Activated naive CD4-positive, alpha-beta T cell treated with anti-CD3 and anti-CD28 coated beads, Interleukin-2, amount 10 ng/mL, durations not matched to agents 7 days and 5 days (primary cell): ENCODE results near the gene DYRK1A.

Experiments
- CTCF ChIA-PET: fragments of 350-600 bp; sonication (Branson Sonifier 250); formaldehyde crosslinking; loops from one replicate; lab custom pipeline; 2021; ENCODE audit warnings: antibody characterized with exemption; lab: Charles Lee
- DNase-seq: peaks from one replicate; pipeline ENCODE4 v3.0.0-alpha.2; 2020
- H3K27ac Mint-ChIP-seq: one replicate; pipeline ENCODE4 v1.8.0; 2021; ENCODE audit warnings: mild to moderate bottlenecking, moderate library complexity, mixed read lengths
- H3K27me3 Mint-ChIP-seq: one replicate; pipeline ENCODE4 v1.8.0; 2021; ENCODE audit warnings: mild to moderate bottlenecking, mixed read lengths
- H3K36me3 Mint-ChIP-seq: one replicate; pipeline ENCODE4 v1.8.0; 2021; ENCODE audit warnings: mixed read lengths
- H3K4me1 Mint-ChIP-seq: one replicate; pipeline ENCODE4 v1.8.0; 2021; ENCODE audit warnings: mixed read lengths
- H3K4me3 Mint-ChIP-seq: one replicate; pipeline ENCODE4 v1.8.0; 2021; ENCODE audit warnings: mild to moderate bottlenecking, moderate library complexity, mixed read lengths
- H3K9me3 Mint-ChIP-seq: one replicate; pipeline ENCODE4 v1.8.0; 2021; ENCODE audit warnings: mixed read lengths

Gene DYRK1A

GRCh38 chr21:37346841-37347430 is 19.6 kb upstream of the DYRK1A start:
- Mint-ChIP-seq H3K4me3 (no peak overlapping the region), H3K27ac (no peak overlapping the region), H3K4me1 (no peaks in the 10 kb centered on the region), H3K9me3 (peaks cover 32% of the 10 kb centered on the region), H3K36me3 (peaks cover 7% of the 10 kb centered on the region), H3K27me3 (peaks cover 8% of the 10 kb centered on the region)
- DNase-seq, result no peak
- CTCF ChIA-PET, result no interaction called here

DNA sequence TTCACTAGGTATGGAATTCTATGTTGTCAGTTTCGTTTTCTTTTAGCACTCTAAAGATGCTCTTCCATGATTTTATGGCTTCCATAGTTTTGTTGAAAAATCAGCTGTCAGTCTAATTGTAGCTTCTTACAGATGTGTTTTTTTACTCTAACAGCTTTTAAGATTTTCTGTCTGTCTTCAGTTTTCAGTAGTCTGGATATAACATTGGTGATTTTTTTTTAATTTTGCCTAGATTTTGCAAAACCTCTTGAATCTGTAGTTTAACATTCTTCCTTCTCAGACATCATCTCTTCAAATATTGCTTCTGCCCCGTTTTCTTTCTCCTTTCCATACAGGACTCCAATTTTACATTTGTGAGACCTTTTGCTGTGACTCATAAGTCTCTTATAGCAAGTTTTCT is 17.9 kb upstream of the DYRK1A start:
- H3K27ac Mint-ChIP-seq, result no peak overlapping the region
- peaks cover 27% of the 10 kb centered on the region for H3K9me3 Mint-ChIP-seq
- no peak for DNase-seq
- H3K4me3 Mint-ChIP-seq, result no peak overlapping the region
- CTCF ChIA-PET, result no interaction called here
- H3K36me3 Mint-ChIP-seq, result peaks cover 7% of the 10 kb centered on the region
- H3K4me1 Mint-ChIP-seq, result no peaks in the 10 kb centered on the region
- peaks cover 11% of the 10 kb centered on the region for H3K27me3 Mint-ChIP-seq

DNA sequence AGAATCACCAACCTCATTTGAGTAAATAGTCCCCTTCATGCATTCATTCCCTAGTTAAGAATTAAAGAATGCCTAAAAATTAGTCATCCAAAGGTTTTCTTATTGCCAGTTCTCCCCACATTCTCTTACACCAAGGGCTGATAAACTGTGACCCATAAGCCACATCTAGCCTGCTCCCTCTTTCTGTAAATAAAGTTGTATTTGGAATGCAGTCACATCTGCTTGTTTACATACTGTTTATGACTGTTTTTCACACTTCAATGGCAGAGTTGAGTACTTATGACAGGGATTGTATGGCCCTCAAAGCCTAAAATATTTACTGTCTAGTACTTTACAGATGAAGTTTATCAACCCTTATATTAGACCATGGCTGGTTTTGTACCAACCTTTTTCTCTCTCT is 16.1 kb upstream of the DYRK1A start:
- Mint-ChIP-seq H3K4me3 (no peak overlapping the region), H3K4me1 (no peaks in the 10 kb centered on the region), H3K9me3 (peaks cover 27% of the 10 kb centered on the region), H3K36me3 (peaks cover 7% of the 10 kb centered on the region), H3K27me3 (peaks cover 18% of the 10 kb centered on the region), H3K27ac (no peak overlapping the region)
- CTCF ChIA-PET, result interaction anchor here (0.6 kb wide), 1 partner anchor 176 kb away, joined by 3 read pairs; no protein-coding TSS in a partner anchor
- DNase-seq, result no peak

DNA sequence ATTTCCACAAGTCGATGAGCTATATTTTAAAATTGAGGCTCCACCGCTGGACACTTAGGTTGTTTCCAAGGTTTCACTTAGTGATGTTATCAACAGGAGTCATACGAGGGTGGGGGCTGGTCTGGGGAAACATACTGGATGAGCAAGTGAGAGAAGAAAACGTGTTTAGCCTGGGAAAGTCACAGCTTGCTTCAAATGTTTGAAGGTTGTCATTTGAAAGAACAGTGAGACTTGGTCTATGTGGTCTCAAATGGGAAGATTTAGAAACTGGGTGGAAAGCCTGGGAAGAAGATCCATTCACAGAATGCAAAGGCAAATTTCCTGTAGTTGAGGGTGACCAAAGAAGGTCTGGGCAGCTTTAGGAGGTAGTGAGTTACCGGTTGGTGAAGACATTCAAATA is 9.9 kb upstream of the DYRK1A start:
- DNase-seq, result no peak
- CTCF ChIA-PET, result interaction anchor here (0.6 kb wide), 1 partner anchor 122 kb away, joined by 4 read pairs; no protein-coding TSS in a partner anchor
- H3K27ac Mint-ChIP-seq, result no peak overlapping the region
- H3K9me3 Mint-ChIP-seq, result peaks cover under 1% of the 10 kb centered on the region
- peaks cover 27% of the 10 kb centered on the region for H3K27me3 Mint-ChIP-seq
- H3K4me3 Mint-ChIP-seq, result no peak overlapping the region
- H3K4me1 Mint-ChIP-seq, result peaks cover 10% of the 10 kb centered on the region
- peaks cover under 1% of the 10 kb centered on the region for H3K36me3 Mint-ChIP-seq

GRCh38 chr21:37357691-37358090 is 8.9 kb upstream of the DYRK1A start:
- Mint-ChIP-seq H3K4me3 (no peak overlapping the region), H3K27ac (no peak overlapping the region), H3K36me3 (no peaks in the 10 kb centered on the region), H3K9me3 (no peaks in the 10 kb centered on the region), H3K27me3 (peaks cover 27% of the 10 kb centered on the region), H3K4me1 (peaks cover 10% of the 10 kb centered on the region)
- CTCF ChIA-PET, result no interaction called here
- DNase-seq, result no peak

DNA sequence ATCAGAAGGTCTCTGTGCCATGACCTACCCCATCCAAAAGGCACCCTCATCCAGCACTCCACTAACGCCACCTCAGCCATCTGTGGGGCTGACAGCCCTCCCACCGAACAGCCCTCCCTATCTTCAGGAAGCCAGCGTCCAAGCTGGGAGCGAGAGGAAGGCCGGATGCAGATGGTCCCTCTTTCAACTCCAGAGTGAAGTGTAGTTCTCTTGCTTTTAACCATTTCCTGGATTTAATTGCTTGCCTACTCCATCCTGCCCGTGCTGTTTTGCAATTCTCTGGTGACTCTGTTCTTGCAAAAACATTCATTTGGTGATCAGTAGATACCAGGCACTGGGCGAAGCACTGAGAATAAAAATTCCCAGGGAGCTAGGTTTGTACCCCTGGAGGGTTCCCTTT is 8.2 kb upstream of the DYRK1A start:
- CTCF ChIA-PET, result interaction anchor here (1.2 kb wide), 1 partner anchor 11 kb away, joined by 3 read pairs; no protein-coding TSS in a partner anchor
- Mint-ChIP-seq H3K27me3 (peaks cover 24% of the 10 kb centered on the region), H3K4me1 (peaks cover 10% of the 10 kb centered on the region), H3K4me3 (no peak overlapping the region), H3K36me3 (no peaks in the 10 kb centered on the region), H3K9me3 (no peaks in the 10 kb centered on the region), H3K27ac (no peak overlapping the region)
- DNase-seq, result no peak

DNA sequence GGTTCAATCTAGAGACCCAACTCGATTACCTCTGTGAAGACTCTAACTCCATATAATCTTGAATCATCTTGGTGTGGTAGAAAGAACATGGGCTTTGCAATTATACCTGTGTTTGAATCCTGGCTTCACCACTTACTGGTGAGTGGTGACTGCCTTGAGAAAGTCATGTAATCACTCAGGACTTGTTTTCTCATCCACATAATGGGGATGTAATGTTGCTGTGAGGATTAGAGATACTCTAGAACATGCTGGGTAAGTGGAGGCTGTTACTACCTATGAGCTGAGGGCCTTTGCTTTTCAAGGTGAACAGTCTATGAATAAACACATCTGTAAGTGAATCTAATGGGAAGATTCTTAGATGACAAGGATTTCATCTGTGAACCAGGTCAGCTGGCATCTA is 2.6 kb upstream of the DYRK1A start:
- no peak for DNase-seq
- H3K4me1 Mint-ChIP-seq, result peaks cover 19% of the 10 kb centered on the region
- H3K4me3 Mint-ChIP-seq, result no peak overlapping the region
- H3K9me3 Mint-ChIP-seq, result no peaks in the 10 kb centered on the region
- H3K27me3 Mint-ChIP-seq, result peaks cover 7% of the 10 kb centered on the region
- H3K27ac Mint-ChIP-seq, result no peak overlapping the region
- CTCF ChIA-PET, result no interaction called here
- H3K36me3 Mint-ChIP-seq, result peaks cover 12% of the 10 kb centered on the region

DNA sequence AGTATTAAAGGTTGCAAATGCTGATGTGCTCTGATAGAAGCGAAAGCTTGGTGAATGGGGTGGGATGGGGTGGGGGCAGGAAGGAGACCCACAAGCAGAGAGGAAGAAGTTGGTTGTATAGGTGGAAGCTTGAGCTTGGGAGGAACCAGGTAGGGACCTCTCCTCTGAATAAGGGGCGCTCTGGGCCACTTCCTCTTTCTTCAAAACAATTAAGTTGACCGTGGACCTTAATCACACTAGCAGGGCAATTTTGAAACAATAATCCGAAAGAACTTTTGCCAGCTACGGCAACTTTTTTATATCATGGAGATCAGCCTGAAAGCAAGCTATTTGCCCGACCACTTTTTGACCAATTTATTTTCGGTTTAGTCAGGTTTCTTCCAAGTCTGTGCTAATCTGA is 1.9 kb upstream of the DYRK1A start:
- Mint-ChIP-seq H3K36me3 (peaks cover 16% of the 10 kb centered on the region), H3K9me3 (no peaks in the 10 kb centered on the region), H3K4me3 (peak overlapping the region; percentile 88), H3K27ac (peak overlapping the region; percentile 96), H3K27me3 (peaks cover 7% of the 10 kb centered on the region), H3K4me1 (peaks cover 26% of the 10 kb centered on the region)
- no peak for DNase-seq
- CTCF ChIA-PET, result no interaction called here

DNA sequence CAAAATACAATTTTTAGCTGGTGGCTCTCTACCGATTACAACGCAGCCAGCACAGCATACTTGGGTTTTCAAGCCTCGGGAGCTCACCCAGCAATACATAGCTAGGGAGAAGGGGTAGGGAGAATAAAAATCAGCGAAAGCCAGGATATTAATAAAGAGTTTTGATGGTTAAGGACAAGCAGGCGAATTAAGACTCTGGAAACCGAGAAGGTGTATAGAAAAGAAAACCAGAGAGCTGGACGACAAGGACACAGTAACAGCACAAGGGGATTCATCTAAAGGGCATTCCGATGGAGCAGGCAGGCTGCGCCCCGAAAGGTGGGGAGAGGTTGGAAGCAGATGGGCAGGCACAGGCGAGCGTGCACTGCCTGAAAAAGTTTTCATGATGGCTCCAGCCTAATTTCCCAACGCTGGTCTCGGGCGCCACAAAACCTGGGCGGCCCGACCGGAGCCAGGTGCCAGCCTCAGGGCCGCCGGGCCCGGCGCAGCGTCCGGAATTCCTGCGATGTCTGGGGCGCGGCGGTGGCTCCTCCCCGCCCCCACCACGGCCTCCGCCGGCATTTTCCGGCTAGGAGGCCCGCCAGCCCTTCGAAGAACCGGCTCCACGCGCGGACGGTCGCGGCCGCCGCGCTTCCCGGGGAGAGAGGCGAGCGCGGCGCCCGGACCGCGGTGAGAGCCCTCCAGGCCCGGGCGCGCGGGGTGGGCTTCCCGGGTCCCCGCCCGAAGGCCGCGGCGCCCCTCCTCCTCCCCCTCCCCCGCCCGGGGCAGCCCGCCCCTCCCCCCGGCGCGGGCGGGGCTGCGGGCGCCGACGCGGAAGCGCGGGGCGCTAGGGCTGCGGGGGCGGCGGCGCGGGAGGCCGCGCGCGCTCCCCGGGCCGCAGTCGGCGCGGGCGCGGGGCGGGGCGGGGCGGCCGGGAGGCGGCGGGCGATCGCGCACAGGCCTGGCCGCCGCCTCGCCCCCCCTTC is 774 bp upstream of the DYRK1A start:
- H3K9me3 Mint-ChIP-seq, result no peaks in the 10 kb centered on the region
- peak overlapping the region; percentile 100 for H3K27ac Mint-ChIP-seq
- H3K27me3 Mint-ChIP-seq, result peaks cover 7% of the 10 kb centered on the region
- peak; percentile 71 for DNase-seq
- peaks cover 19% of the 10 kb centered on the region for H3K36me3 Mint-ChIP-seq
- peak overlapping the region; percentile 99 for H3K4me3 Mint-ChIP-seq
- CTCF ChIA-PET, result no interaction called here
- peaks cover 36% of the 10 kb centered on the region for H3K4me1 Mint-ChIP-seq

- H3K4me3 Mint-ChIP-seq, result no peak overlapping the region
- peaks cover 50% of the 10 kb centered on the region for H3K4me1 Mint-ChIP-seq
- peaks cover 21% of the 10 kb centered on the region for H3K36me3 Mint-ChIP-seq
- H3K27ac Mint-ChIP-seq, result no peak overlapping the region
- H3K27me3 Mint-ChIP-seq, result peaks cover 7% of the 10 kb centered on the region
- DNase-seq, result no peak
- H3K9me3 Mint-ChIP-seq, result no peaks in the 10 kb centered on the region
- CTCF ChIA-PET, result no interaction called here
Observed at GRCh38 chr21:37367336-37367702, 746 bp downstream of the DYRK1A start.

- Mint-ChIP-seq H3K9me3 (no peaks in the 10 kb centered on the region), H3K4me3 (peak overlapping the region; percentile 88), H3K27ac (peak overlapping the region; percentile 89), H3K4me1 (peaks cover 55% of the 10 kb centered on the region), H3K27me3 (peaks cover 7% of the 10 kb centered on the region), H3K36me3 (peaks cover 25% of the 10 kb centered on the region)
- DNase-seq, result peak; percentile 52
- CTCF ChIA-PET, result interaction anchor here (1.3 to 2.0 kb wide), 3 partner anchors 40 to 147 kb away, joined by 3 to 8 read pairs (median 5); partner anchors contain the start of gene VPS26C
Observed at GRCh38 chr21:37367703-37368540, 1.3 kb downstream of the DYRK1A start.

DNA sequence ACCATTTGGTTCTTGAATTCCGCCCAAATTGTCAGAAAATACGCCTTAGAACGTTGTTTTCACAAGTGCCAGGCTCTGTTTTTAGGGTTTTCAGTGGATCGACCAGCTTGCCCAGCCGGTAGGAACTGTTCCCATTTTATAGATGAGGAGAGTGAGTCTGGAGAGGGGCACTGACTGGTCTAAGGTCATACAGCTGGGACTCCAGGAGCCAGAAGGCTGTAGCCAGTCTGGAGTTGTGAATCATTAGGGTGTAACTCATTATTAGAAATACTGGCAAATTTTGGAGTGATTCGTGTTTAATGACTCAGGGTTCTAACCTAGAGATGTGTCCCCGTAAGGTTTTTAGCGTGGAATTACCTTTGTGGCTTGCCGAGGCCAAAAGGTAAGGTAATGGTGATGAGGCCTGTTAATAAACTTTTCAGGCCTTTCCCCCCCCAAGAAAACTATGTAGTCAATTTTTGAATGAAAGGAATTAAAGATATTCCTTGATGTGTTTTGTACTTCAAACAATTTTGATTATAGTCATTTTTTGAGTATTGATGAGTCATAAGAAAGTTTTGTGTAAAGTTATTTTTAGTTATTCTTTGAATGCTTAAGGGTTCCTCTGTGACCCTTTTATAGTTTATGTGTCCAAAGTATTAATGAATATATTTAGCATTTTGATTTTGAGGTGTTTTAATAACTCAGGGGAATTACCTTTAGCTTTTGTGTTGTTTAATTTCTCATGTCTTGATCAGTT is 2.1 kb downstream of the DYRK1A start:
- H3K27ac Mint-ChIP-seq, result peak overlapping the region; percentile 85
- H3K4me1 Mint-ChIP-seq, result peaks cover 63% of the 10 kb centered on the region
- CTCF ChIA-PET, result interaction anchor here (1.0 to 2.0 kb wide), 4 partner anchors 39 to 202 kb away, joined by 3 to 8 read pairs (median 6); partner anchors contain the start of gene VPS26C
- H3K4me3 Mint-ChIP-seq, result peak overlapping the region; percentile 88
- peaks cover 25% of the 10 kb centered on the region for H3K36me3 Mint-ChIP-seq
- no peak for DNase-seq
- H3K9me3 Mint-ChIP-seq, result no peaks in the 10 kb centered on the region
- H3K27me3 Mint-ChIP-seq, result peaks cover 7% of the 10 kb centered on the region

- Mint-ChIP-seq H3K4me3 (peak overlapping the region; percentile 88), H3K9me3 (no peaks in the 10 kb centered on the region), H3K36me3 (peaks cover 27% of the 10 kb centered on the region), H3K27me3 (peaks cover 7% of the 10 kb centered on the region), H3K27ac (peak overlapping the region; percentile 85), H3K4me1 (peaks cover 62% of the 10 kb centered on the region)
- DNase-seq, result no peak
- CTCF ChIA-PET, result interaction anchor here (1.0 to 2.0 kb wide), 5 partner anchors 11 to 203 kb away, joined by 3 to 8 read pairs (median 5); partner anchors contain the start of gene VPS26C
Observed at GRCh38 chr21:37369307-37369854, 2.8 kb downstream of the DYRK1A start.
